Middle frontal gyrus (tissue), 1 donor: ENCODE results near the gene MKRN2OS.
"Not testable (repeated sequence)": the region's sequence is repeated elsewhere in the genome, so short reads cannot be mapped to it uniquely, and the experiment has no call there.

Experiments
- DNase-seq: peaks from one replicate; pipeline ENCODE4 v3.0.0-alpha.2; 2015; ENCODE audit warnings: low spot score; ENCODE audit errors: extremely low spot score

MKRN2OS gene

DNA sequence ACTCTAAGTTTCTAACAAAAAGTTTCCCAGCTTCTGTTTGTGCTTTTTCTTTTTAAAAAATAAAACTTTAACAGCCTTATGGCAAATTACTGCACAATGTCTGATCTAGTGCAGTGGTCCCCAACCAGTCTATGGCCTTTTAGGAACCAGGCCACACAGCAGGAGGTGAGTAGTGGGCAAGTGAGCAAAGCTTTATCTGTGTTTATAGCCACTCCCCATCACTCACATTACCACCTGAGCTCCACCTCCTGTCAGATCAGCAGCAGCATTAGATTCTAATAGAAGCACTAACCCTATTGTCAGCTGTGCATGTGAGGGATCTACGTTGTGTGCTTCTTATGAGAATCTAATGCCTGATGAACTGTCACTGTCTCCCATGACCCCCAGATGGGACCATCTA lies 17.2 kb upstream of the MKRN2OS start:
- DNase-seq: no peak

DNA sequence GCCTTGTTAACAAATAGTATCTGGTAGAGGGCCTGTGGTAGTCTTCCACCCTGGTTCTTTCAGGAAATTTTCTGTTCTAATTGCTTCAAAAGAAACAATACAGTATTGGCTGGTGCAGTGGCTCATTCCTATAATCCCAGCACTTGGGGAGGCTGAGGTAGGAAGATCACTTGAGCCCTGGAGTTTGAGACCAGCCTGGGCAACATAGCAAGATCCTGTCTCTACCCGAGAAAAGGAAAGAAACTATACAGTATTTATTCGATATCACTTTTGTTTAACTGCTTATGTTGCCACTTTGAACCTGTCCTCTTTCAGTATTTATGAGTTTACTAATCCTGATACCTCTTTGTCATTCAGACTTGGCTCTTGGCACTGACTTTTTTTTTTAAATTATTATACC lies 16.1 kb upstream of the MKRN2OS start:
- DNase-seq: no peak

DNA sequence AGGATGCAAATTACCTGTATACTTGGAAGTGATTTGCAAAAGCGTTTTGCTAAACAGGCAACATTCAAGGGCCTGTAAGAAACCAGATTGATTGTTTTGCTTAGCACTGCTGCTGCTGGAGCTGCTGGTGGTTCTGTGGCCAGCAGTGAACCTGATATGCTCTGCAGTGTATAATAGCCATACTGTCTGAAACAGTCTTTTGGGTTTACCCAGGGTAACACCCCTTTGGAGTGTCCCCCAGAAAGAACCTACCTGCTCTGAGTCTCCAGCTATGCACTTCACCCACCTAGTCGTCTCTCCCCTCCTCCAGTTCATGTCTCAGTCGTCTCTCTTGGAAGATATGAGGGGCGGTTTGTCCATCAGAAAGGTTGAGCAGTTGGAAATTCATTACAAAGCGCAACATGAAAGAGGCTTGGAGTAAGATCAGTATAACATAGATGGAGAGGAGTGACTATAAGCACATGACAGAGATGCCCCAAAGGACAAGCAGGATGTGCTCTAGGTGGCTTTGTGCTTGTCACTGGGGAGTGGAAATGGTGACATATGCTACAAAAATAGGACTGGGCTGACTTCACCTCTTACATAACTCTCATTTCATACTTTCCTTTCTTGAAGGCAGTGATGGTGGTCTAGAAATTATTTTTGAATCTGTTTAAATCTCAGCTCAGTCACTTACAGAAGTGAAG lies 15.3 kb upstream of the MKRN2OS start:
- no peak for DNase-seq

DNA sequence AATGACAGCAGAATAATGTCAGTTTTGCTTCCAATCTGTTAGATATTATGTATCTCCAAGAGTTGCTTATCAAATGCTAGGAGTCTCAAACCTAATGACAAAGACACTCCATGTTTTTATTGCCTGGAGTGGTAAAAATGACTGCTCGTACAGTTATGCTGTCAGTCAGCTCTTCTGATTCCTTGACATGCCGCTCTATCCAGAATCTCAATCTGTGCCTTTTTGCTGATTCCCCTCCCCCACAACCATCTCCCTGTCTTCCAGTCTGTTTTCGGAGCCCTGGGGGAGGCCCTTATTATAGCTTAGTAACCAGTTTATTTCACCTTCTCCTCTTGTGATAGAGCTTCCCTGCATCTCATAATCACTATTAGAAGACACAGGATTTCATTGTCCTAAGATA lies 14.2 kb upstream of the MKRN2OS start:
- DNase-seq: no peak

DNA sequence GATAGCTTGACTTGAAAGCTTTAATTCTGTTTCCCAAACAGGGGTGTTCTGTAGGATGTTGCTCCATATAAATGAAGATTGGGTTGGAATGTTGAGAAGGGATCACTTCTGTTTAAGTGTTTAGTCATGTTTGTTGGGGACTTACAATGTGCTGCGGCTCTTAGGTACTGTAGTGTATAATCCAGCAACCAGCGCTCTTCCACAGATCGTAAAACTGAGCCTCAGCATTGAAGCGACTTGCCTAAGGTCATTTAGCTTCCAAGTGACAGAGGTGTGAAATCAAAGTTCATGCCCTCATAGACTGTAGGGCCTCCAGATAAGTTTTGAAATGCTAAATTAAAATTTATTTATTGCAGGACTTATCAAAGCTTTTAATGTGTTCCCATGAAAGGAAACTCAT lies 13.4 kb upstream of the MKRN2OS start:
- no peak for DNase-seq

DNA sequence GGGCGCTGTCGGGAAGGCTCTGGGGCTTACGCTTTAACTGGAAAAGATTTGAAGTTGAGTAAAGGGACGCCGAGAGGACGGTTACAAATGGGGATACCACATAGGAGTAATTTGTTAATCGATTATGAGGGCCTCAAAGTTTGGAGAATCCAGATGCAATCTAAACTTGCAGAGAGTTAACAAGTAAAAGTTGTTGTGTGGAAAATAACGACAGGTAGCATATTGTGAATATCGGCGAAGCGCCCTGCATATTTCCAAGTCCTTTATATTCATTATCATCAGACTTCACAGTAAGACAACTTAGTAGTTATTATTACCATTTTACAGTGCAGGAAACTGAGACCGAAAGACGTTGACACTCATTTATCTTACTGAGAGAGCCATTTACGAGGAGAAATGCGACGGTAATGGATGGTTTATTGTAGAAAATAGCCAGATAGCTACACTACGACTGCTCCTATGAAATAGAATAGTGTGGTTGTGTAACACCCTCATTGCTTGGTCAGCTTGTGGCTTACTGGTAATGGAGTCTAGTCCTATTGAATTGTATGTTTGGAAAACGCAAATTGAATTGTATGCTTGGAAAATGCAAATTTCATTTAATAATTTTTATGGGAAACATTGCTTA lies 12.3 kb upstream of the MKRN2OS start:
- no peak for DNase-seq

DNA sequence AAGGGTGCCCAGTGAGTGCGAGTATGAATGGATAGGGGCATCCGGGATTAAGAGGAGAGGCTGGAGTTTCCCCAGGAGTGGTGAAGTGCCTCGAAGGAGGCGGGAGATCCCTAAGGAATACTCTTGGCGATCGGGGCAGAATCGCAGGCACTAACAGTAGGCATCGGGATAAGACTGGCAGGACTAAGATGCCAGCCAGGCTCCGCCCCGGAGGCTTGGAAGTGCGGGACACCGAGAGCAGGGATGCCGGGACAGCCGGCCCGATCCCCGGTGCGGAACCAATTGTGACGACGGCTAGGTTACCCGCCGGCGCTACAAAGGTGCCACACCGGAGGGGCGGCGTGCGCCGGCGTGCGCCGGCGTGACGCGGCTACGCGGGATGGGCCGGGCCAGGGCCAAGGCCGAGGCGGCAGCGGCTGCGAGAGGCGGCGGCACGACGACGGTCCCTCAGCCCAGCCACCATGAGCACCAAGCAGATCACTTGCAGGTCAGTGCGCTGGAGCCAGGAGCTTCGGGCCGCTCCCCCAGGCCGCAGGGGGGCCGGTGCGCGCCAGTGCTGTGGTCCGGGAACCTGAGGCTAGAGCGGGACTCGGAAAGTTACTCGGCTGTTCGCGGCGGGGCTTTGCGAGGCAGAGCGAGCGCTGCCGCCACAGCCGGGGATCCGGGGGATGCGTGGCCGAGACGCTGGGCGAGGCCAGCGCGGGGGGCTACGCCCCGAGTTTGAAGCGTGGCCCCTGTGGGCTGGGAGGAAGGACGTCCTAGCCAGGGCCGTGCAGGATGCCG lies 11.6 kb upstream of the MKRN2OS start, which contains the start of gene MKRN2:
Gene MKRN2, plus strand, starts transcription at position 398 of the 783 bp plus-strand sequence. Its CDS starts 64 bp downstream, at position 462.
- DNase-seq: peak; percentile 81

DNA sequence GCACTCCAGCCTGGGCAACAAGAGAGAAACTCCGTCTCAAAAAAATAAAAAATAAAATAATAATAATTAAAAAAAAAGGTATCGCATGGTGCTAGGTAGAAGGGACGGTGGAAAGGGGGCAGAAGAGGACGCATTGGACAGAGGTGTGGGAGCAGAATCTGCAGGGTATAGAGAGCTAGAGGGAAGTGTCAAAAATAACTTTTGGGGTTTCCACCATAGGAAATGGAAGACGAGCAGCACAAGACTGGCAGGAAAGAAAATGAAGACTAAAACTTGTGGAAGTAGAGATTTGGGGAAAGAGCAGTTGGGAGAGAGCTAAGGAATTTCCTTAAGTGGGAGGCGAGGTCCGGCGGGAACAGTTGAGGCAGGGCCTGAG lies 11.0 kb upstream of the MKRN2OS start:
- DNase-seq: no peak

DNA sequence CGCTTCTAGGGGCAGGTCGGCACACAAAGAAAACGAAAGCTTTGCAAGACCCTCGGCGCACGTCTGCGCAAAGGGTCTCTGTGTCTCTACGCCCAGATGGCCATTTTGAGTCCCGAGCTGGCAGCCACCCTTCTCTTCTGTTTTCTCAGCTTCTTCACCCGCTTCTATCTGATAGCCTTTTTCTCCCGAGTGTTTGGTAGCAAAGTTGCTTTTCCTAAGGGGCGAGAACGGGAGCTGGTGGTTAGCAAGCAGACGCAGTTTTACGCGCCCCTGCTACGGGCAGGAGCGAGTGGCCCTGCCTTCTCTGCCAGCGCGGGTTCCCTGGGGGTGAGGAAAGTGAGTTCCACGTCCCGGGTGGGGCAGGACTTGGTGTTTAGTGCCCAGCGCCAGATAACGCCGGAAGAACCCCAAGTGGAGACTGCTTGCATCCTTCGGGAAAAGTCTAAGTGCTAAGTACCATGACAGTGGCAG lies 8.7 kb upstream of the MKRN2OS start:
- no peak for DNase-seq

DNA sequence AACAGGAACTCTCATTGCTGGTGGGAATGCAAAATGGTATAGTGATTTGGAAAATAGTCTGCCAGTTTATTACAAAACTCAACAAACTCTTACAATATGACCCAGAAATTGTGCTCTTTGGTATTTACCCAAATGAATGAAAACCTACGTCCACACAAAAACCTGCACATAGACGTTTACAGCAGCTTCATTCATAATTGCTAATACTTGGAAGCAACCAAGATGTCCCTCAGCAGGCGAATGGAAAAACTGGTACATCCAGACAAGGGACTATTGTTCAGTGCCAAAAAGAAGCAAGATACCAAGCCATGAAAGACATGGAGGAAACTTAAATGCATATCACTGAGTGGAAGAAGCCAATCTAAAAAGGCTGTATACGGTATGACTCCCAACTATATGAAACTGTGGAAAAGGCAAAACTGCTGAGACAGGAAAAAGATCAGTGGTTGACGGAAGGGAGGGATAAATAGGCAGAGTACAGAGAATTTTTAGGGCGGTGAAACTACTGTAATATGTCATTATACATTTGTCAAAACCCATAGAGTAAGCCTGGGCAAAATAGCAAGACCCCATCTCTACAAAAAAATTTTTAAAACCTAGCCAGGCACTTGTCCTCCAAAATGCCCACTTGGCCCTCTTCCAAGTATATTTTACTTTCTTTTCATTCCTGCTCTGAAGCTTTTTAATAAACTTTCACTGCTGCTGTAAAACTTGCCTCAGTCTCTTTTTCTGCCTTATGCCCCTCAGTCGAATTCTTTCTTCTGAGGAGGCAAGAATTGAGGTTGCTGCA lies 4.9 kb upstream of the MKRN2OS start:
- DNase-seq: no peak

DNA sequence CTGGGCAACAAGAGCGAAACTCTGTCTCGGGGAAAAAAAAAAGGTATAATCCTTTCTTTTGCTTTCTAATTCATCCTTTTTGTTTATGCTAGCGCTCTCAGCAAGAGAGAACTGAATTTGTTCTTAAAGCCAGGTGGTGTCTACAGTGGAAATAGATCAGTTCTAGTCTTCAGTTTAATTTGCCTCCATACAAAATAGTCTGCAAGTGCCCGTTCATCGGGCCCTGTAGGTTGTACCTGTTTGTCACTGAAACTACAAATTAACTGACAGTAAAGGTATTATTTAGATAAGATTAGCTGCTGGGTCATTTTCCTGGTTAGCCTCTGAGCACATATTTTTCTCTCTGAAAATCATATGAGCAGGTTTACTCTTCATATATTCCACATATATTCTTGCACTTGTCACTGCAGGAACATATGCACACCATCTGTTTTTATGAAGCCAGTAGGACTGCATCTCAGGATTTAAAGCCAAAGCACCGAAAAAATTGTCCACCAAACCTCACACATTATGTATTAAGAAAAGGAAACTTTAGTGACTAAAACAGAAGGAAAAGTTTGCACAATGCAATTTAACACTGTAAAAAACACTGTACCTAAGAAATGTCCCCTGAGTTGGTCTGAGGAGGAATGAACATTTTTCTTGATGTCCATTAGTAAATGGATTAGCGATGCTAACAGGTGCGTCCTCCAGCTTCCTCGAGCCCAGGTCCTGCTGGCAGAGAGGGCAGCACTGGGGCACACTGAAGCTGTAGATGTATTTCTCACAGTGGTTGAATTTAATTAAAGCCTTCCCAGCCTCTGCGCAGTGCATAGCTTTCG lies 437 bp downstream of the MKRN2OS start:
- DNase-seq: no peak

DNA sequence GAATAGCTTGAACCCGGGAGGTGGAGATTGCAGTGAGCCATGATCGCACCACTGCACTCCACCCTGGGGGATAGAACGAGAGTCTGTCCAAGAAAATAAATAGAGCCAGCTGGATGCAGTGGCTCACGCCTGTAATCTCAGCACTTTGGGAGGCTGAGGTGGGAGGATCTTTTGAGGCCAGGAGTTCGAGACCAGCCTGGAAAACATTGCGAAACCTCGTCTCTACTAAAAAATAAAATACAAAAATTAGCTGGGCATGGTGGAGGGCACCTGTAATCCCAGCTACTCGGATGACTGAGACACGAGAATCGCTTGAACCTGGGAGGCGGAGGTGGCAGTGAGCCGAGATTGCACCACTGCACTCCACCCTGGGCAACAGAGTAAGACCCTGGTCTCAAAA lies 1.8 kb downstream of the MKRN2OS start:
- DNase-seq: not testable (repeated sequence)

DNA sequence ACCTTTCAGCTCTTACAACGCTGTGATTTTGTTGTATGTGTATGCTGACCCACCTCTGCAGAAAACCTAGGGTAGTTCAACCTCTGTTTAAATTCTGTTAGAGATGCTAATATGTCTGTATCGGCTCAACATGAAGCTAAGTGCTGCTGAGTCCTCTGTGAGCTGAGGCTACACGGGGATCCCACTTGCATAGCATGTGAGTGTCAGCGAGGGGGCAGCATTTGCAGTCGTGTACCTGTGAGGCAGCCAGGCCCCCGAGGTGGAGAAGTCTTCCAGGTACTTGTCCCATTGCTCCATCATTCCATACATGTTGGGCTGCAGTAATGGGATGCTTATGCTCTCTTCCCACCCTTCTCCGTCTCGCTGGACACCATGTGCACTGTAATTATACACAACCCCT lies 3.7 kb downstream of the MKRN2OS start:
- DNase-seq: no peak

DNA sequence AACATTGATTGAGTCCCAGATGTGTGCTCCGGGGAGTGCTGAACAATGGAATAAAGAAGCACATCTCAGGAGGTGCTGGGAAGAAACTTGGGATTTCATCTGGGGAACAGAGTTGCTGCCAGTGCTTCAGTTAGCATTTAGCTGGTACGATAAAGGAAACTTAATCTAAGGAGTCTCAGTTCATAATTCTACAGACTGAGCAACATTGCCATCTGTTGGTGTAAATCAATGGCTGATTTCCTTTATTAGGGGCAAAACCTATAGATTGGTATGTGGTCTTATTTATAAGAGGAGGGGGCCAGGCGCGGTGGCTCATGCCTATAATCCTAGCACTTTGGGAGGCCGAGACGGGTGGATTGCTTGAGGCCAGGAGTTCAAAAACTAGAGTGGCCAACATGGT lies 8.9 kb downstream of the MKRN2OS start:
- DNase-seq: no peak

DNA sequence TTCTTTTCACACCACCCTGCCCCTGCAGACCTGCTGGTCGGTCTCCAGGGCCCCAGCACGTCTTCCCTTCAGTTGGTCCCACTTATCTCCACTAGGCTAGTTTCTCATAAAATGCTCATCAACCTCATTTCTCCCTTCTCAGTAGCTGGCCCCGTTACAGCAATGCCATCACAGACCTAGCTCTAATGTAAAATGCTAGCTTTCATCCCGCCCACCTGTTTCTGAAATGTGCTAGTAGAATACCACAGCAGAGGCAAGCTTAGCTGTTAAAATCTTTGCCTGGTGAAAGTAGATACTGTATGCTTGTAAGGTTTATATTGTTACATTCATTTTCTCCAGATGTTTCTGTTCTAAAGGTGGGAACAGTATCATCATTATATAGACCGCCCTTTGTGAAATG lies 13.1 kb downstream of the MKRN2OS start:
- peak; percentile 29 for DNase-seq

DNA sequence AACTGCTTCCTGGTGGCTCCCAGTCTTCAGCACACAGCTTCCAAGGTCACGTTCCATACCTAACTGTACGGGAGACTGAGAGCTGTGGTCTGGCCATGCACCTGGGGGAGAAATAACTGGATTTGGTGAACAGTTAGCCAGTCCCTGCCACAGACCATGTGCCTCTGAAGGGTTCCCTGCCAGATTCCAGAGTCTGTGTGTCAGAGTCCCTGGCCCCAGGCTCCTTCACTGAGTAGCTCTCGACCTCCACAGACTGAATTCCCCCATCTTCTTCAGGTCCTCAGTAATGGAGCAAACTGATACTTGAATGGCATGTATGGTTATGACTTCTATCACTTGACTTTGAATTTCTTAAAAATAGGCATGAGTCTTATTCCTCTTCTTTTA lies 17.5 kb downstream of the MKRN2OS start:
- no peak for DNase-seq

DNA sequence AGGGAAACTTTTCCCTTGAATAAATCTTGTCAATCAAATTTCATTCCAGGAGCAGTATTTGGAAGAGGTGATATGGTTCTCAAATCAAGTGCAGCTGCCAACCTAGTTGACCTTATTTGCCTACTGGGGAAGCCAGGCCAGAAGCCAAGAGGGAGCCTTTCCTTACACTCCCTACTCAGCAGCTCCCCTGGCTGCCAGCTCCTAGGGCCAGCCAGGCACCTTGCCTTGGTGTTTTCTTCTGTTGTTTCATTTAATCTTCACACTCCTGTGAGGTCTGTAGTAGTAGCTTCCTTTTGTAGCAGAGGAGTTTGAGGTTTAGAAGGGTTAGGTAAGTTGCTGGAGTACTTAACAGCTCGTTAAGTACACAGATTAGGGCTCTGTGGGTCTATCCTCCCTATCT lies 22.6 kb downstream of the MKRN2OS start:
- no peak for DNase-seq

DNA sequence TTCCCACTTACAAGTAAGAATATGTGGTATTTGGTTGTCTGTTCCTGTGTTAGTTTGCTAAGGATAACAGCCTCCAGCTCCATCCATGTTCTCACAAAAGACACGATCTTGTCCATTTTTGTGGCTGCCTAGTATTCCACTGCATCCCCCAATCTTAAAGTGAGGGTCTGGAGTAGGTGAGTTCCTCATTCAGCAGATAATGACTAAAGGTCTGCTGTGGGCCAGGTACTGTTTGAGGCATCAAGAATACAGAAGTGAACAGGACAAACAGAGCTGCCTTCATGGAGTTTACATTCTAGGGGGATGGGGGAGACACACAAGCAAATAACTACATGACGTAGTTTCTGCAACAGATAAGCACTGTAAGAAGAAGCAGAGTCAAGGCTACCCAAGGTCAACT lies 24.3 kb downstream of the MKRN2OS start:
- DNase-seq: no peak

DNA sequence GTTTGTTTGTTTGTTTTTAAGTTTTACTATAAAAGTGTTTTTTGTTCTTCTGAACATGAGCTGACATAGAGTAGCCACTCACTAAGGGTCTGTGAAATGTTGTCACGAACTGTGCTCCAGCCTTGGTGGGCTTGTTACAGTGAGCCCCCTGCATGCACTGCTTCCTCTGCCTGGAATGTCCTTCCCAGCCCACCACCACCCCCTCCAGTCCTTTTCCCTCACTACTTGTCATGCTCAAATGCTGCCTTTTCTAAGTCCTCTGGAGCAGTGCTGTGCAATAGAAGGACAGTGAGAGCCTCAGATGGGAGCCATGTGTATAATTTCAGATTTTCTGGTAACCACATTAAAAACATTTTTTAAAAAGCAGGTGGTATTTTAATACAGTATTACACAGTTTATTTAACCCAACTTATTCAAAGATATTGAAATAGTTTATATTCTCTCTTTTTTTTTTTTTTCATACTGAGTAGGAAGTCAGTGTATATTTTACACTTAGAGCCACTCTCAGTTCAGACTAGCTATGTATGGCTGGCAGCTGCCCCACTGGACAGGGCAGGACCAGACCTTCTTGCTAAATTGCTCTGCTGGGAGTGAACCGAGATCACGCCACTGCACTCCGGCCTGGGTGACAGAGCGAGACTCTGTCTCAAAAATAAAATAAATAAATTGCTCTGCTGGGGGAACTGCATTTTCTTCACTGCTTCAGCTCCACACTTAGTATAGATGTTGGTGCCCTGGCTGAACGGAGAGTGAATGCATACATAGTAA lies 26.9 kb downstream of the MKRN2OS start:
- no peak for DNase-seq

DNA sequence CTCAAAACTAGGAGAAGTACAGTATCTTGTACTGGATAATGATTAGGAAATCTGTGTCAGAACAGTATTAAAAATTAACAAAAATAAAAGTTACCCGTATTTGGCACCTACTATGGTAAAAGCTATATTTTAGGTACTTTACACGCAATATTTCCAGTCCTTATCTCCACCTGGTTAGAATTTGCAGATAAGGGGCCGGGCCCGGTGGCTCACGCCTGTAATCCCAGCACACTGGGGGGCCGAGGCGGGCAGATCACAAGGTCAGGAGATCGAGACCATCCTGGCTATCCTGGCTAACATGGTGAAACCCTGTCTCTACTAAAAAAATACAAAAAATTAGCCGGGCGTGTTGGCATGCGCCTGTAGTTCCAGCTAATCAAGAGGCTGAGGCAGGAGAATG lies 28.4 kb downstream of the MKRN2OS start:
- DNase-seq: no peak
